B cell (primary cell): ENCODE results near the gene PHPT1. TPM values are rescaled to one million over a fixed set of nuclear protein-coding genes. Genes with fewer than 3 reads are reported as not detected.

Experiments
- ATAC-seq: fragments of 200-7000 bp; cut with Tn5 transposase; one replicate; pipeline ENCODE4 v1.10.0; 2021; ENCODE audit warnings: low read depth, mild to moderate bottlenecking, moderate number of reproducible peaks, moderate library complexity
- CTCF ChIA-PET: fragments of 350-600 bp; sonication (Branson Sonifier 250); formaldehyde crosslinking; loops from one replicate; lab custom pipeline; 2021; ENCODE audit warnings: antibody characterized with exemption, inconsistent platforms; lab: Charles Lee
- POLR2A ChIA-PET: fragments of 350-600 bp; sonication (Branson Sonifier 250); formaldehyde crosslinking; loops from one replicate; lab custom pipeline; 2021; ENCODE audit warnings: antibody characterized with exemption; lab: Charles Lee
- DNase-seq: peaks from one replicate; pipeline ENCODE4 v3.0.0; 2013
- H2AFZ ChIP-seq: 2 replicates; pipeline ENCODE4 v1.6.1; 2012; ENCODE audit warnings: mild to moderate bottlenecking, low read depth, low read length; ENCODE audit not compliant: insufficient read depth, poor library complexity, severe bottlenecking
- H3K27ac ChIP-seq, 2 donors: 1 replicate in 1 of 2; 2 replicates in 1 of 2; pipeline ENCODE4 v1.5.1; 2012 to 2013; ENCODE audit warnings: low read length in 2 of 2, mild to moderate bottlenecking in 2 of 2, moderate library complexity in 1 of 2
- H3K27me3 ChIP-seq, 4 experiments: fragments of 200-600 bp in 1 of 4; sonication (generic) in 1 of 4; replicated peaks in 1 of 4; 1 replicate in 2 of 4; 2 replicates in 2 of 4; pipeline versions ENCODE4 v1.6.1 to v1.7.0; 2013 to 2016; ENCODE audit warnings: low read length in 3 of 4, mild to moderate bottlenecking in 2 of 4, mixed read lengths in 1 of 4, moderate library complexity in 1 of 4; ENCODE audit not compliant: insufficient read depth in 4 of 4, control insufficient read depth in 3 of 4; ENCODE audit errors: control extremely low read depth in 1 of 4
- H3K36me3 ChIP-seq, 2 experiments: replicated peaks in 1 of 2; 1 replicate in 1 of 2; 2 replicates in 1 of 2; pipeline versions ENCODE4 v1.6.1 to v1.7.1; 2013; ENCODE audit warnings: low read length in 1 of 2; ENCODE audit not compliant: insufficient read depth in 2 of 2, control insufficient read depth in 1 of 2; ENCODE audit errors: control extremely low read depth in 1 of 2, extremely low read depth in 1 of 2
- H3K4me1 ChIP-seq, 2 donors: fragments of 200-600 bp in 1 of 2; sonication (generic) in 1 of 2; 1 replicate in 1 of 2; 2 replicates in 1 of 2; pipeline versions ENCODE4 v1.5.1 to v1.6.1; 2013 to 2017; ENCODE audit warnings: low read length in 2 of 2; ENCODE audit not compliant: control insufficient read depth in 2 of 2, insufficient read depth in 2 of 2
- H3K4me2 ChIP-seq: replicated peaks from 2 replicates; pipeline ENCODE3; 2012; ENCODE audit warnings: mild to moderate bottlenecking, low read depth, low read length; ENCODE audit not compliant: poor library complexity, severe bottlenecking
- H3K4me3 ChIP-seq, 5 experiments: fragments of 200-600 bp in 1 of 5; sonication (generic) in 1 of 5; 1 replicate in 3 of 5; 2 replicates in 2 of 5; pipeline versions ENCODE4 v1.5.1 to v1.7.0; 2011 to 2016; ENCODE audit warnings: low read length in 4 of 5, mild to moderate bottlenecking in 4 of 5, low read depth in 2 of 5, control low read depth in 1 of 5, moderate library complexity in 1 of 5; ENCODE audit not compliant: insufficient read depth in 1 of 5; ENCODE audit errors: control extremely low read depth in 1 of 5, extremely low read depth in 1 of 5
- H3K79me2 ChIP-seq: fragments of 200-600 bp; sonication (generic); one replicate; pipeline ENCODE4 v1.6.0; 2016; ENCODE audit warnings: low read length; ENCODE audit not compliant: control insufficient read depth, insufficient read depth
- H3K9ac ChIP-seq: fragments of 200-600 bp; sonication (generic); 2 replicates; pipeline ENCODE4 v1.6.1; 2017; ENCODE audit warnings: mild to moderate bottlenecking, low read length, moderate library complexity
- H3K9me3 ChIP-seq, 3 donors: one replicate each; pipeline versions ENCODE4 v1.6.1 to v1.7.1; 2013; ENCODE audit warnings: low read length in 2 of 3; ENCODE audit not compliant: control insufficient read depth in 2 of 3, insufficient read depth in 1 of 3; ENCODE audit errors: control extremely low read depth in 1 of 3
- H4K20me1 ChIP-seq: 2 replicates; pipeline ENCODE4 v1.6.0; 2012; ENCODE audit warnings: mild to moderate bottlenecking, low read length; ENCODE audit not compliant: insufficient read depth, control insufficient read depth, poor library complexity, severe bottlenecking
- H3K27ac Mint-ChIP-seq: one replicate; pipeline ENCODE4 v1.8.0; 2021; ENCODE audit warnings: mixed read lengths
- H3K27me3 Mint-ChIP-seq: one replicate; pipeline ENCODE4 v1.8.0; 2021; ENCODE audit warnings: mixed read lengths
- H3K4me1 Mint-ChIP-seq: one replicate; pipeline ENCODE4 v1.8.0; 2021; ENCODE audit warnings: mixed read lengths
- H3K4me3 Mint-ChIP-seq: one replicate; pipeline ENCODE4 v1.8.0; 2021; ENCODE audit warnings: mixed read lengths
- H3K9me3 Mint-ChIP-seq: one replicate; pipeline ENCODE4 v1.8.0; 2022; ENCODE audit warnings: mixed read lengths; ENCODE audit not compliant: insufficient read depth
- EZH2 ChIP-seq: IDR thresholded peaks from 2 replicates; pipeline ENCODE4 v1.6.1; 2012; ENCODE audit warnings: borderline replicate concordance, low read depth, mild to moderate bottlenecking, moderate library complexity, low read length; ENCODE audit not compliant: insufficient read depth, poor library complexity, severe bottlenecking
- WGBS: methylation state at CpG from one replicate; pipeline ENCODE4 v1.1.5; 2013; ENCODE audit warnings: missing lambda C conversion rate; ENCODE audit not compliant: insufficient coverage; 5-methylcytosine and 5-hydroxymethylcytosine counted together
- intact Hi-C: fragments of 100-400 bp; cut with micrococcal nuclease; formaldehyde crosslinking; loops from one replicate; pipeline ENCODE4 v1.10.0; 2022
- polyA plus RNA-seq: library from polyadenylated mRNA; depleted of rRNA; stranded (reverse); fragments of >200 nt; gene quantifications from 2 replicates; pipeline ENCODE4 v1.2.3, GENCODE V29; 2012
- total RNA-seq, 2 donors: library from RNA; stranded (reverse); fragments of 120-200 nt in 1 of 2; gene quantifications; 1 replicate in 1 of 2; 2 replicates in 1 of 2; pipeline versions ENCODE4 v1.2.3 to v1.2.4, GENCODE V29; 2013 to 2022
- TF ChIP-seq, protein P1 (sequence below): fragments of 200-600 bp; IDR thresholded peaks from one replicate; pipeline ENCODE4 v1.8.0; 2022; ENCODE audit warnings: antibody characterized with exemption, mild to moderate bottlenecking

Gene PHPT1
- total and polyA plus RNA-seq, 2 donors (not counting 1 experiment from before 2014, with no cell fraction given): 36.5 to 37.2 TPM

DNA sequence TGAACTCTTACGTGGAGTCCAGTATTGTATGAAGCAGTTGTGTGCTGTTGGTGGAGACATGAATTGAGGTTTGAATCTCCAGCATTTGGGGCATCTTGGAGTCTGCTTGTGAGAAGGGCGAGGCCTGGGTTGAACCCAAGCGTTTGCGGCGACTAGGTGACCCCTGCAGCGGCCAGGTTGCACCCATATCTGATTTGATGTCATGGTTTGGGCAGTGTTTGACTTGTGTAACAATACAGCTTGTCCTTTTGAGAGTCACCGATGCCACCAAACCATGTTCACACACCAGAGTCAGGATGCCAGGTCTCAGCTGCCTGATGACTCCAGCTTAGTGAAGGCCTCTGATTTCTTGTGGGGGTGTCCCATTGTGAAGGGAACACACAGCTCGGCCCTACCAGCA is 39.2 kb downstream of the PHPT1 start:
- DNase-seq (no peak), ATAC-seq (no peak)
- H3K27me3 ChIP-seq: no peaks in the 10 kb centered on the region
- peaks cover 9 to 22% of the 10 kb centered on the region in 2 donors for H3K4me1 ChIP-seq
- intact Hi-C loops: loop anchor here (10.0 kb wide), 1 partner anchor 316 kb away; the partner anchor contains the start of genes NDOR1, TMEM203 and TPRN
- Mint-ChIP-seq H3K4me3 (peak overlapping the region; percentile 13), H3K27ac (no peak overlapping the region), H3K9me3 (no peaks in the 10 kb centered on the region), H3K27me3 (no peaks in the 10 kb centered on the region), H3K4me1 (peaks cover 27% of the 10 kb centered on the region)
- H4K20me1 ChIP-seq: peaks cover 54% of the 10 kb centered on the region
- ChIA-PET POLR2A (interaction anchor here (0.7 kb wide), 1 partner anchor 112 kb away, joined by 4 read pairs; no protein-coding TSS in a partner anchor), CTCF (interaction anchor here (0.9 kb wide), 1 partner anchor 137 kb away, joined by 3 read pairs; no protein-coding TSS in a partner anchor)
- H3K36me3 ChIP-seq: peaks cover 0 to 12% of the 10 kb centered on the region in 2 experiments
- H3K9ac ChIP-seq: no peak overlapping the region
- TF ChIP-seq, protein P1, sequence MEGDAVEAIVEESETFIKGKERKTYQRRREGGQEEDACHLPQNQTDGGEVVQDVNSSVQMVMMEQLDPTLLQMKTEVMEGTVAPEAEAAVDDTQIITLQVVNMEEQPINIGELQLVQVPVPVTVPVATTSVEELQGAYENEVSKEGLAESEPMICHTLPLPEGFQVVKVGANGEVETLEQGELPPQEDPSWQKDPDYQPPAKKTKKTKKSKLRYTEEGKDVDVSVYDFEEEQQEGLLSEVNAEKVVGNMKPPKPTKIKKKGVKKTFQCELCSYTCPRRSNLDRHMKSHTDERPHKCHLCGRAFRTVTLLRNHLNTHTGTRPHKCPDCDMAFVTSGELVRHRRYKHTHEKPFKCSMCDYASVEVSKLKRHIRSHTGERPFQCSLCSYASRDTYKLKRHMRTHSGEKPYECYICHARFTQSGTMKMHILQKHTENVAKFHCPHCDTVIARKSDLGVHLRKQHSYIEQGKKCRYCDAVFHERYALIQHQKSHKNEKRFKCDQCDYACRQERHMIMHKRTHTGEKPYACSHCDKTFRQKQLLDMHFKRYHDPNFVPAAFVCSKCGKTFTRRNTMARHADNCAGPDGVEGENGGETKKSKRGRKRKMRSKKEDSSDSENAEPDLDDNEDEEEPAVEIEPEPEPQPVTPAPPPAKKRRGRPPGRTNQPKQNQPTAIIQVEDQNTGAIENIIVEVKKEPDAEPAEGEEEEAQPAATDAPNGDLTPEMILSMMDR: no peak
- TF ChIP-seq EZH2: no peak
- no peak overlapping the region for H3K27ac ChIP-seq
- H3K4me2 ChIP-seq: no peak overlapping the region
- H2AFZ ChIP-seq: no peak overlapping the region
- no peaks in the 10 kb centered on the region for H3K9me3 ChIP-seq
- peaks cover 82% of the 10 kb centered on the region for H3K79me2 ChIP-seq
- no peak overlapping the region for H3K4me3 ChIP-seq
- 92% methylated on average over 8 of the region's 8 CpGs for WGBS

DNA sequence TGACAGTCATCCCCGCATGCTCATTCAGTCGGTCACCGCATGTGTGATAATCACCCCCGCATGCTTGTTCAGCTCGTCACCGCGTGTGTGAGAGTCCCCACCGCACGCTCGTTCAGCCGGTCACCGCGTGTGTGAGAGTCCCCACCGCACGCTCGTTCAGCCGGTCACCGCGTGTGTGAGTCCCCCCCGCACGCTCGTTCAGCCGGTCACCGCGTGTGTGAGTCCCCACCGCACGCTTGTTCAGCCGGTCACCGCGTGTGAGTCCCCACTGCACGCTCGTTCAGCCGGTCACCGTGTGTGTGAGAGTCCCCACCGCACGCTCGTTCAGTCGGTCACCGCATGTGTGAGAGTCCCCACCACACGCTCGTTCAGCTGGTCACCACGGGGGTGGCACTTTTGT is 40.6 kb downstream of the PHPT1 start:
- peaks cover 35% of the 10 kb centered on the region for H3K4me1 Mint-ChIP-seq
- Histone ChIP-seq H3K27me3 (no peaks in the 10 kb centered on the region), H4K20me1 (peaks cover 68% of the 10 kb centered on the region), H3K9me3 (no peaks in the 10 kb centered on the region), H3K36me3 (peaks cover 0 to 13% of the 10 kb centered on the region in 2 experiments), H3K4me3 (no peak overlapping the region), H3K4me1 (peaks cover 9 to 22% of the 10 kb centered on the region in 2 donors), H2AFZ (no peak overlapping the region), H3K79me2 (peaks cover 95% of the 10 kb centered on the region), H3K4me2 (no peak overlapping the region), H3K27ac (no peak overlapping the region), H3K9ac (no peak overlapping the region)
- ChIA-PET POLR2A (interaction anchor here (0.5 to 1.0 kb wide), 2 partner anchors 13 to 47 kb away, joined by 3 to 7 read pairs; partner anchors contain the start of gene AJM1), CTCF (interaction anchor here (1.2 kb wide), 1 partner anchor 142 kb away, joined by 4 read pairs; the partner anchor contains the start of gene FUT7)
- ATAC-seq (no peak), DNase-seq (no peak)
- no peaks in the 10 kb centered on the region for H3K9me3 Mint-ChIP-seq
- H3K27me3 Mint-ChIP-seq: no peaks in the 10 kb centered on the region
- H3K4me3 Mint-ChIP-seq: no peak overlapping the region
- WGBS: 98% methylated on average over 42 of the region's 42 CpGs
- intact Hi-C loops: loop anchor here (10.0 kb wide), 1 partner anchor 315 kb away; the partner anchor contains the start of genes NDOR1, TMEM203 and TPRN
- TF ChIP-seq, protein P1: no peak
- no peak for TF ChIP-seq EZH2
- H3K27ac Mint-ChIP-seq: no peak overlapping the region
